Central memory CD4-positive, alpha-beta T cell (primary cell): Measurements from ENCODE around the gene DNM3.
"Not testable (repeated sequence)": the region's sequence is repeated elsewhere in the genome, so short reads cannot be mapped to it uniquely, and the experiment has no call there.

Source experiments
- DNase-seq: peaks from one replicate; pipeline ENCODE4 v3.0.0; 2022

The DNM3 gene

DNA sequence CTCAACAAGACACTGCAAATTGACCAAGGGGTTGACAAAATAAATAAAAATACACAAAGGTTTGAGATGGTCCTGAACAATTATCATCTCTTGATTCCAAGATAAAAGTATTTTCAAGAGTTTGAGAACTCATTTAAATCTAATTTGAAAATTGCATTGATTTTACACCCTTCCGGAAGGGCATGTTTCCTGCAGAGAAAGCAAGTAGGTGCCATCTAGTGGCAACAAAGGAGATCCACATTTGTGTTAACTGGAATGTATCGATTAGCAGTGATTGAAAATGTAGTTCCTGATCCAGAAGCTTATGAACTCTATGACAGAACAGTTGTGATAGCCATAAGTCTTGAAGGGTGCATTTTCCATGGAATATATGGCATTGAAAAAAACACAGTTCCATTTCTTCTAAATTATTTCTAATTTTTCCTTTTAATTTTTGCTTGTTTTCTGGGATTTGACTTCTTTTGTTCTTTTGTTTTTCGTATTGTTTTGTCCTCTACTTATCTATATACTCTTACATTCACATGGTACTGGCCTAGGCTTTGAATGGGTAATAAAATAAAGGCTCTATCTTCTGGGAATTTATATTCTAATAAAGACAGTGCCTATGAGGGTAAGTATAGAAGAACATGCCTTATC, 143.7 kb downstream of the DNM3 start:
- DNase-seq = peak; percentile 35

DNA sequence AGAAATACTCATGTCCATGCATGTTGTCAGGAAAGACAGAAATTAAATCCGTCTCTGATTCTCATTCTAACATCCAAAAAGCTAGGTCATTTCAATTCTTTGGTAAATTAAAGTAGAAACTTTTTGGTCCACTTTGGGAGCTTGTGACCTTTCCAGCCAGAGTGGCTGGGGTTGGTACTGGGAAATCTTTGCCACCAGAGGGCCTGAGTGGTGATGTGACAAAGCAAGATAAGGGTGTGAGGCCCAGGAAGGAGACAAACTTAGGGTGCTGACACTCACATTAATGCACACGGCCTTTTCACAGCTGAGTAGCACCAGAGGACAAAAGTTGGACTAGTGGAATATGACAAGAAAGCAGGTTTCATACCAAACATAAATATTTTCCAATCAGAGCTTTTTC, 144.3 kb downstream of the DNM3 start:
- no peak for DNase-seq

GRCh38 chr1:171988243-171988885, 147.1 kb downstream of the DNM3 start:
- DNase-seq = no peak

GRCh38 chr1:171990371-171990770, 149.1 kb downstream of the DNM3 start:
- DNase-seq = no peak

DNA sequence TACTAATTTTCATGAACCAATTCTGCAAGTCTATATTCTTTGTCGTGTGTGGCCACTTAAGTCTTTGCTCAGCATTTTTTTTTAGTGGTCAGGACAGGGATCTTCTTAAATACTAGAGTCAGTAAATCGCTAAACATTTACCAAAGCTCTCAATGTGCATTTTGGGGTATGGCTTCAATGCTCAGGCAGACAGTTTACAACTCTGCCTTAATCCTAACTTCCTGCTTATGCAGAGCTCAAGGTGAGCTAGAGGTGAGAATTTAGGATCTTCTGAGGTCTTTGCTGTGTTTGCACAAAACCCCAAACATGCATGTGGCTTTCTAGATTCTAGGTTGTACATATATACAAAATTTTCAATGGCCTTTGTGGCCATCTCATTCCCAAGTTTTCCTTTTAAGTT, 153.0 kb downstream of the DNM3 start:
- DNase-seq = no peak

DNA sequence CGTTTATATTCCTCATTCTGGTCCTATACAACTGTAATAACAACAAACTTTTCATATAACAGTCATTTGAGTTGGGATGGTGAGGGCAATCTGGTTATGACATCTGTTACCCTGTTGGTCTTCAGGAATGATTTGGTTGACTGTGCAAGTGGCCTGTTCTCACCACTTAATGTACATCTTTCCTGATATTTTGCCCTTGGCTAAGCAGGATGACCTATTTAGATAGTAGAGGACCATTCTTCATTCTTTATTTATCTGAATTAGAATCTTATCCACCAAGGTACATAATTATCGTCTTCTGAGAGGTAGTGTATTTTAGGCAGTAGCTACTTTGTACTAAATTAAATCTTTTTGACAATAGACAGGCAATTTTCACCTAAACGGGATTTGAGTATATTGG, 154.3 kb downstream of the DNM3 start:
- DNase-seq = no peak

DNA sequence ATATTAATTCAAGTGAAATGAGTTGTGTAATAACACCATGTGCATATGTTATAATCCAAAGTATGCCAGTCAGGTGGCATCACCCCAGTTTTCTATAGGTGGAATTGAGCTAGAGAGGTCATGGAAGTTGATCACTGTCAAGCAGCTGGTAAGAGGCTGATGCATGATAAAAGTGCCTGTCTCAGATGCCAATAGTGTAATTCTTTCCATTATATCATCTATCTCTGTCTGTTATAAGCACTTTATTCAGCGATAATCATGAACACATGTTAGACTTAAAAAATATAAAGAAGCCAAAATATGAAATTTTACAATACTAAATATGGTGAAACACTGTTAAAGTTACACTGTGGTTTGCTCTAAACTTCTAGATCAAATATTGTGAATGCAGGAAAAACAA, 156.6 kb downstream of the DNM3 start:
- no peak for DNase-seq

GRCh38 chr1:171998711-171999110, 157.4 kb downstream of the DNM3 start:
- no peak for DNase-seq

GRCh38 chr1:171999756-172000155, 158.5 kb downstream of the DNM3 start:
- DNase-seq = no peak

DNA sequence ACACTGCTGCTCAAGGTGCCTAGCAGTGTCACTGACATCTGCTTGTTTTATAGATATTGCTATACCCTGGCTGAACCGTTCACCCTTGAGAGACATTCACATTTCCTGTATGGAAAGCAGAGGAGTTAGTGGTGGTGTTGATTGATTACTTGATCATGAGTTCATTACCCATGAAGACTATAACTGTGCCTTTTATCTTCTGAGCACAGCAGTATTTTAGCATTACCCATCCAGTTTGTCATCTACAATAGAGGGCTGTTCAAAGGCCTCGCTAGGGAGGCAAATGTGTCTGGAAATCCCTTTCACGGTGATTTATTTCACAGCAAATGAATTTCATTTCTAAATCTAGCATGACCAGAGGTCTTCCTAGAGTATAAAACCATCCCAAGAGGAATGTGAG, 160.0 kb downstream of the DNM3 start:
- DNase-seq = no peak

DNA sequence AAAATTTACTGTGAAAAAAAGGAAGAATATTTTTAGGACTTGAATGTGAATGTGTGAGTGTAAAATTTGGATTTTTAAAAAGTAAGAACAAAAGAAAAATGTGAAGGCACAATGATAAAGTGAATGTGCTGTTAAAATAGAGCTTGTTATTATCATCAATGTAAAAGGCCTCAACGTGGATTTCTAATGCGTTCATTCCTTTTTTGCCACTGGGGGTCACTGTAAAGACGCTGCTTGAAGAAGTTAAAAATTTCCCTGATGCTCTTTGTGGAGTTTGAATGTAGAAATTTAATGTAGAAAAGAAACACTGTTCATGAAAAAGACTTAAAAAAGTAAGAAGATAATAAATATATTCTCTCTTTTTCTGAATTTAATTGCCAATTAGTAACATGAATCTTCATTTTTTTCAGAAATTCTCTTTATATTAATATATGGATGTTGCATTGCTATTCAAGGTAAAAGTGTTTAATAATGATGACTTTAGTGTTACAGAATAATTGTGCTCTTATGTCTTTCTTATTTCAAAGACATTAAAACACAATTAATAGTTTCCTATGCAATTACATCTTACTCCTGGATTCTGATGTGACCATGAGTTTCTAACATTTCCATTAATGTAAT, 161.5 kb downstream of the DNM3 start:
- DNase-seq = peak; percentile 19

DNA sequence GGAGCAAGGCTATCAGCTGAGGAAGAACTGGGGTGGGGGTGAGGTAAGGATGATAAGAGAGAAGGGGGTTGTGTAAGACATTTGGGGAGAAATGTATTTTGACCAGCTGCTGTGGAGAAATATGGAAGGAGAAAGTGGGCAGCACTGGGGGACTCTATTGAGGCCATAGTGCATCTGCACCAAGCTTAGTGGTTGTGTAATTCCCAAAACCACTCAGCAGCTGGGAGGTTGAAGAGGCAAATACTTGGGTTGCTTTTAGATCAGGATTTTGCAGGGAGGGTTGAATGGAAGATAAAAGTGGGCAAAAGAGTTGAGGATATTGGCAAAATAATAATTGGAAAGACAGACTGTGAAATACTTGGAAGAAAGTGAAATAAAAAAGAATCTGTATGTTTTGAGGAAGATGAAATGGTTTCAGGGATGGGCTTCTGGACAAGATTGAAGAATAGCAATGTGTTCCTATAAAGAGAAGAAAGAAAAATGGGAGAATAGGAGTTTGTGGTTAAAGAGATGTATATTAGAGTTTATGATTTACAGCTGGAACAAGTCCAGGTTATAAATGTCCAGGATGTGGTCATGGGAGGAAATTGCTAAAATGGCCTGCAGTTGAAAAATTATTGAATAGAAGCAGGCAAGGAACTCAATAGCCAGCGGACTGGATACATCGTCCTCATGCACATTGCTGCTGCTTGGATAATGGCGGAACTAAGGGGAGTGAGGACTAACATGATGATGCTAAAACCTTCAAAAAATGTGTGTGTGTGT, 162.7 kb downstream of the DNM3 start:
- DNase-seq = no peak

- DNase-seq = no peak
Measured at GRCh38 chr1:172004671-172005070, 163.4 kb downstream of the DNM3 start.

DNA sequence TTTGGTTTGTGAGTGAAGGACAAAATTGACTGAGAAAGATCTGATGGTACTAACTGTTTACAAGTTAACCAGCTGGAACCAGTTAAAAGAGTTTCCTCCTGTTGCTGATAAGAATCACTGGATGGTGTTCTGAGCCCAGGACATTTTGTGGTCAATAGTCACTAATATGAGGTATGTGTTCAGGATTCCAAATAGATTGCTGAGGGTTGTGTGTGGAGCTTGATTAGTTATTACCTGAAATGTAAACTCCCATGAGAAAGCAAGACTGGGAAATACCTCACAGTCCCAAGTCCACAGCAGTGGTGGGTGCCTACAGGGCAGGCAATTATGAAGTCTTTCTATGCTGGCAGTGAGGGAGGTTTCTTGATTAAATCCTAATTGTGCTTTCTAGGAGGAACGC, 164.6 kb downstream of the DNM3 start:
- no peak for DNase-seq

DNA sequence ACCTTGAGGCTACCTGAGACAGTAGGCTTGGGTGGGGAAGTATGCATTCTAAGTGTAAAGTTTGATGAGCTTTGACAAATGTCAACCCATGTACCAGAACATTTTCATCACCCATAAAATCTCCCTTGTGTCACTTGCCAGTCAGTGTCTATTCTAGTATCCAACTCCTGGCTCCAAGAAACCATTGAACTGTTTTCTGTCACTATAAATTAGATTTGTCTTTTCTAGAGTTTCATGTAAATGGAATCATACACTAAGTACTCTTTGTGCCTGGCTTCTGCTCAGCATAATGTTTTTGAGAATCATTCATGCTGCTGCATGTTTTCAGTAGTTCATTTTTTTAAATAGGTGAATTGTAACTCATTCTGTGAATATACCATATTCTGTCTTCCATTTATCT, 165.4 kb downstream of the DNM3 start:
- DNase-seq = no peak

DNA sequence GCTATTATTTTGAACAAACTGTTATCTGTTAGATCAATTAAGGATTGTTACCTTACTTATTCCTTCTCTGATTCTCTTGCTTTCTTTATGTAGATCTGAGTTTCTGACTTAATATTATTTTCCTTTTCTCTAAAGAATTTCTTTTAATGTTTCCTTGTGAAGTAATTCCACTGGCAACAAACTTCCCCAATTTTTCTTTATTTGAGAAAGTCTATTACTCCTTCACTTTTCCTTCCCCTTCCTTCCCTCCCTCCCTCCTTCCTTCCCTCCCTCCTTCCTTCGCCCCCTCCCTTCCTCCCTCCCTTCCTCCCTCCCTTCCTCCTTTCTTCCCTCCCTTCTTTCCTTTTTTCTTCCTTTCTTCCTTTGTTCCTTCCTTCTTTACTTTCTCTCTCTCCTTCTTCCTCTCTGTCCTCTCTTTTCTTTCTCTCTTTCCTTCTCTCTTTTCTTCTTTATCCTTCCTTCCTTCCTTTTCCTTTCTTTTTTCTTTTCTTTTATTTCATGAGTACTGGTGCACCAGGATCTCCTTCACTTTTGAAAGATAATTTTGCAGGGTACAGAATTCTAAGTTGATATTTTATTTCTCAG, 177.5 kb downstream of the DNM3 start:
- no peak for DNase-seq

- DNase-seq = no peak
Measured at GRCh38 chr1:172019976-172020375, 178.7 kb downstream of the DNM3 start.

- no peak for DNase-seq
Measured at GRCh38 chr1:172024516-172024915, 183.2 kb downstream of the DNM3 start.

DNA sequence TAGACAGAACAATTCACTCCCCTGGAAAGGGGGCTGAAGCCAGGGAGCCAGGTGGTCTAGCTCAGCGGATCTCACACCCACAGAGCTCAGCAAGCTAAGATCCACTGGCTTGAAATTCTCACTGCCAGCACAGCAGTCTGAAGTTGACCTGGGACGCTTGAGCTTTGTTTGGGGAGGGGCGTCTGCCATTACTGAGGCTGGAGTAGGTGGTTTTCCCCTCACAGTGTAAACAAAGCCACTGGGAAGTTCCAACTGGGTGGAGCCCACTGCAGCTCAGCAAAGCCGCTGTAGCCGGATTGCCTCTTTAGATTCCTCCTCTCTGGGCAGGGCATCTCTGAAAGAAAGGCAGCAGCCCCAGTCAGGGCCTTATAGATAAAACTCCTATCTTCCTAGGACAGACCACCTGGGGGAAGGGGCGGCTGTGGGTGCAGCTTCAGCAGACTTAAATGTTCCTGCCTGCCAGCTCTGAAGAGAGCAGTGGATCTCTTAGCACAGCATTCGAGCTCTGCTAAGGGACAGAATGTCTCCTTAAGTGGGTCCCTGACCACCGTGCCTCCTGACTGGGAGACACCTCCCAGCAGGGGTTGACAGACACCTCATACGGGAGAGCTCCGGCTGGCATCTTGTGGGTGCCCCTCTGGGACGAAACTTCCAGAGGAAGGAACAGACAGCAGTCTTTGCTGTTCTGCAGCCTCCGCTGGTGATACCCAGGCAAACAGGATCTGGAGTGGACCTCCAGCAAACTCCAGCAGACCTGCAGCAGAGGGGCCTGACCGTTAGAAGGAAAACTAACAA, 183.8 kb downstream of the DNM3 start:
- DNase-seq = not testable (repeated sequence)

DNA sequence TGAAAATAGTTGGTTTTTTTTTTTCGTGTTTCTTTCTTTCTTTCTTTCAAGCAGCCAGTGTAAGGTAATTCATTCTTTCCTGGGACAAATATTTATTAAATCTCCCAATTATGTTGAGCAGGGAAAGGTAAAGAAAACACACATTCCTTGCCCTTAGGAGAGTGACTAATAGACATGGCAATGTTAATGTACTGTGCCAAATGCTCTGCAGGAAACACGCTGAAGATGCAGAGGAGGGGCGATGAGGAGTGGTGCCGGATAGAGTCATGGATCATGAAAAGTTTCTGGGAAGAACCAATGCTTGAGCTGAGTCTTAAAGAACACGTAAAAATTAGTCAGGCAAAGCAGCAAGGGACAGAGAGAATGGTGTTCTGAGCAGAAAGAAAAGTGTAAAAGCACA, 199.2 kb downstream of the DNM3 start:
- no peak for DNase-seq

- DNase-seq = no peak
Measured at GRCh38 chr1:172041102-172041501, 199.8 kb downstream of the DNM3 start.

DNA sequence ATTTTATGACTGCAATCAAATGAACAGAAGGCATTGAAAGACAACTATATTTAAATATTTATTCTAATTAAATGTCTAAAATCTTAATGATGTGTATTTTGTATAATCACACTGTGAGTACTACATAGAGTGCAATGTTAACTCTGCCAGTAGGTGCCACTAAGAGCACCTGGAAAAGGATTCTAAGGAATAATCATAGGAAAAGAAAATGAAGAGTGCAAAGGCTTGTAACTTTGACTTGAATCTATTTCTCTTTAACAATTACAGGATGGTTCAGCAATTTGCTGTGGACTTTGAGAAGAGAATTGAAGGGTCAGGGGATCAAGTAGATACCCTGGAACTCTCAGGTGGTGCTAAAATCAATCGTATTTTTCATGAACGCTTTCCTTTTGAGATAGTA, 200.4 kb downstream of the DNM3 start:
- no peak for DNase-seq

GRCh38 chr1:172043900-172044299, 202.6 kb downstream of the DNM3 start:
- no peak for DNase-seq
